Effector memory CD4-positive, alpha-beta T cell (primary cell): ENCODE results near the gene SEMG1.

Source experiments
- DNase-seq, 3 donors: peaks; one replicate each; pipeline ENCODE4 v3.0.0-alpha.2; 2020
- H3K27ac ChIP-seq: 2 replicates; pipeline ENCODE4 v1.7.0; 2013; ENCODE audit warnings: mild to moderate bottlenecking, low read length, moderate library complexity; ENCODE audit not compliant: insufficient read depth, poor library complexity, severe bottlenecking
- H3K27me3 ChIP-seq: replicated peaks from 2 replicates; pipeline ENCODE4 v1.7.0; 2013; ENCODE audit warnings: mild to moderate bottlenecking, low read length; ENCODE audit not compliant: insufficient read depth, control insufficient read depth, poor library complexity, severe bottlenecking
- H3K36me3 ChIP-seq: 2 replicates; pipeline ENCODE4 v1.7.0; 2013; ENCODE audit warnings: mild to moderate bottlenecking, low read length, moderate library complexity; ENCODE audit not compliant: control insufficient read depth, insufficient read depth
- H3K4me1 ChIP-seq: 2 replicates; pipeline ENCODE4 v1.7.0; 2013; ENCODE audit warnings: low read length, mild to moderate bottlenecking; ENCODE audit not compliant: control insufficient read depth, insufficient read depth, poor library complexity, severe bottlenecking
- H3K4me3 ChIP-seq: 2 replicates; pipeline ENCODE4 v1.7.0; 2013; ENCODE audit warnings: low read length, low read depth, mild to moderate bottlenecking; ENCODE audit not compliant: insufficient read depth, poor library complexity, severe bottlenecking
- H3K9me3 ChIP-seq: 2 replicates; pipeline ENCODE4 v1.7.0; 2013; ENCODE audit warnings: mild to moderate bottlenecking, low read length, moderate library complexity; ENCODE audit not compliant: control insufficient read depth

Gene SEMG1

DNA sequence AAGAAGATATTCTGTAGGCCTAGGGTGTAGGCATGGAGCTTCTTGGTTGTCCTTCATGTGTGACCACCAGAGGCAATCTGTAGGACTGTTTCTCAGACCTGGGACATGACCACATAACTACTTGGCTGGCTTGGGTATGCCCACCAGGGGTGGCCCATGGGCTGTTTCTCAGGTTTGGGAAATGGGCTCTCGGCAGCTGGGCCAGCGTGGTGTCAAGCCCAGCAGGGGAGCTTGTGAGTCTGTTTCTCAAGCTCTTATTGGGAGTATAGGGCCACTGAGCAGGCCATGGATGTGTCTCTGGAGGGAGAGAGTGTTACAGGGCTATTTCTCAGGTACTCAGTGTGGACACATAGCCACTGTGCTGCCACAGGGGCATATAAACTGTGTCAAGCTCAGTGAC lies 11.8 kb downstream of the SEMG1 start:
- H3K36me3 ChIP-seq, result no peaks in the 10 kb centered on the region
- no peak for DNase-seq
- H3K9me3 ChIP-seq, result no peaks in the 10 kb centered on the region
- no peaks in the 10 kb centered on the region for H3K27me3 ChIP-seq
- H3K4me1 ChIP-seq, result no peaks in the 10 kb centered on the region
- H3K4me3 ChIP-seq, result no peak overlapping the region
- H3K27ac ChIP-seq, result no peak overlapping the region

DNA sequence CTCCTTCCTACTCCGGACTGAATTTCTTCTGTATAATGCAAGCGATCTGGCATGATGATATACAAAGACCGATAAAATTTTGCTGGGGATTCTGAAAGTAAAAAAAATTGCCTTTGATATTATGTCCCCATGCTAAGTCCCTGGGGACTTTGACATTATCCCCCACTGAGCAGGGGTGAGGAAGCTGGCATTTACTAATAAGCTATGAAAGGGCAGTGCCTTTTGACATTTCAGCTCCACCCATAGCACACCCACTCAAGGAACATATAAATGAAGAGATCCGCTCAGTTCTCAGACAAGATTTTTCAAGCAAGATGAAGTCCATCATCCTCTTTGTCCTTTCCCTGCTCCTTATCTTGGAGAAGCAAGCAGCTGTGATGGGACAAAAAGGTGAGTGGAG lies 14.2 kb downstream of the SEMG1 start, which contains the start of gene SEMG2:
SEMG2 (plus strand) TSS at position 298 of the 400 bp plus-strand sequence; CDS start at position 315, 17 bp downstream.
- Histone ChIP-seq H3K27ac (no peak within 1 kb of the TSS), H3K4me1 (no peaks in the 10 kb centered on the region), H3K9me3 (no peaks in the 10 kb centered on the region), H3K4me3 (no peak within 1 kb of the TSS), H3K27me3 (no peaks in the 10 kb centered on the region), H3K36me3 (no peaks in the 10 kb centered on the region)
- no peak for DNase-seq

DNA sequence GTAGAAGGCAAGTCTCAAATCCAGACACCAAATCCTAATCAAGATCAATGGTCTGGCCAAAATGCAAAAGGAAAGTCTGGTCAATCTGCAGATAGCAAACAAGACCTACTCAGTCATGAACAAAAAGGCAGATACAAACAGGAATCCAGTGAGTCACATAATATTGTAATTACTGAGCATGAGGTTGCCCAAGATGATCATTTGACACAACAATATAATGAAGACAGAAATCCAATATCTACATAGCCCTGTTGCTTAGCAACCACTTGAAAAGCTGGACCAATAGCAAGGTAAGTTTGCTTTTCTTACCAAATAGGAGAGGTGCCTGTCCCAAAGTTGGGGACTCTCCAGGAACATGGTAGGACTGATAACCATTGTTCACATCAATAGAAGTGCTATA lies 16.3 kb downstream of the SEMG1 start:
- H3K4me1 ChIP-seq, result no peaks in the 10 kb centered on the region
- H3K27ac ChIP-seq, result no peak overlapping the region
- no peaks in the 10 kb centered on the region for H3K36me3 ChIP-seq
- no peak for DNase-seq
- no peaks in the 10 kb centered on the region for H3K9me3 ChIP-seq
- H3K27me3 ChIP-seq, result no peaks in the 10 kb centered on the region
- no peak overlapping the region for H3K4me3 ChIP-seq

DNA sequence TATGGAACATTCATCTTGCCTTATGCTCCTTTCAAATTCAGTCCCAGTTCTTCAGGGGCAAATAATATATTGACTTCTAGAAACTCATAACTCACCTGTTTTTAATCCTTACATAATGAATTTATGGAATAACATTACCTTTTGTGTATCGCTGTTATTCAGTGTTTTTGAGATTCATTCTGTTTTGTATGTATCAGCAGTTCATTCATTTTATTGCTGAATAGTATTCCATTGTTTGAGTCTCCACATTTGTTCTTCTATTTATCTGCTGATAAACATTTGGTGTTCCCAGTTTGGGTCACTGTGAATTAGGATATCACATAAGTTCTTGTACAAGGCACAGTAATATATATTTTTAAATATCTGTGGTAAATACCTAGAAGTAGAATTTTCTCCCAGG lies 19.5 kb downstream of the SEMG1 start:
- Histone ChIP-seq H3K27ac (no peak overlapping the region), H3K4me3 (no peak overlapping the region), H3K27me3 (no peaks in the 10 kb centered on the region), H3K9me3 (no peaks in the 10 kb centered on the region), H3K36me3 (no peaks in the 10 kb centered on the region), H3K4me1 (no peaks in the 10 kb centered on the region)
- DNase-seq, result no peak

DNA sequence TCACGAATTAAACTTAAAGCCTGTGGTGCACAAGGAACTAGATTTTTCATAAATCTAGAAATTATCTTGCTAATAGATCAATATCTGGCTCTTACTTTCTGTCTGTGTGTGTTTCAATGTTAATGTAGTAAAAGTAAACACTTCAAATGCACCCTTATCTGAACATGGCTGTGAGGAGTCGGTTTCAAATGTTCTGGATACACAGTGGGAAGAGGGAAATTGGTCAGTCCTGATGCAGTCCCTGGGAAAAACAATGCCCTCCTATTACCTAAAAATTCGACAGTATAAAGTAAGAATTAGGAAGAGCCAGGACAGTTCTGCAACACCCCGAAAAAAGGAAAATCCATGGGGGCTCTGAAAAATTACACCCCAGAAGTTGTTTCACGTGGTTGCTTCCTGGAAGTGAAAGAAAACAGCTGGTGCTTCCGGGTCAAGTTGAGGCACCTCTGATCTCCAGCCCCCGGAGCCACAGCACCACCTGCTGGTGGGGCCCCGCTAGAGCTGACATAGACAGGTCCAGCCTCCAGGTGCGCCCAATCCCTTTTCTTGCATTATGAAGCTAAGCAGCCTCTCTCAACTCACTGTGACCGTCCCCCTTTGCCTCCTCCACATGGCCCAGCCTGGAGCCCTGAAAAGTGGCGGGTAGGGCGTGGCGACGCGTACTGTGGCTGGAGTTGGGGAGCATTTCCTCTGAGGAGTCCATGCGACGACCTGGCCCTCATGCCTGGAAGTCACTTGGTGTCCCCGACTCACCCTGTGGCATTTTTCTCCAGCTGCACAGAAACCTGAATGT lies 22.6 kb downstream of the SEMG1 start:
- Histone ChIP-seq H3K4me1 (no peaks in the 10 kb centered on the region), H3K36me3 (no peaks in the 10 kb centered on the region), H3K9me3 (no peaks in the 10 kb centered on the region), H3K4me3 (no peak overlapping the region), H3K27me3 (no peaks in the 10 kb centered on the region), H3K27ac (no peak overlapping the region)
- peak in 1 of 3 donors; percentile 6 for DNase-seq

DNA sequence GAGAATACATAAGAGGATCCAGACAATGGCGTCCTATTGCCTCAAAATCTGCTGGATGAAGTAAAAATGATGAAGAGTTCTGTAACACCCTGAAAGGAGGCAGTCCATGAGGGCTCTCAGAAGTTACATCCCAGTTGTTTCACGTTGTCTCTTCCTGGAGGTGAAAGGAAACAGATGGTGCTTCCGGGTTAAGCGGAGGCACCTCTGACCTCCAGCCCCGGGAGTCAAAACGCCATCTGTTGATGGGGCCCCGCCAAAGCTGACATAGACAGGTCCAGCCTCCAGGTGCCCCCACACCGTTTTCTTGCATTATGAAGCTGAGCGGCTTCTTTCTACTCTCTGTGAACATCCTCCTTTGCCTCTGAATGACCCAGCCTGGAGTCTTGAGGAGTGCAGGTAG lies 23.8 kb downstream of the SEMG1 start:
- Histone ChIP-seq H3K36me3 (no peaks in the 10 kb centered on the region), H3K9me3 (no peaks in the 10 kb centered on the region), H3K4me1 (no peaks in the 10 kb centered on the region), H3K27me3 (no peaks in the 10 kb centered on the region), H3K4me3 (no peak overlapping the region), H3K27ac (no peak overlapping the region)
- DNase-seq, result no peak

DNA sequence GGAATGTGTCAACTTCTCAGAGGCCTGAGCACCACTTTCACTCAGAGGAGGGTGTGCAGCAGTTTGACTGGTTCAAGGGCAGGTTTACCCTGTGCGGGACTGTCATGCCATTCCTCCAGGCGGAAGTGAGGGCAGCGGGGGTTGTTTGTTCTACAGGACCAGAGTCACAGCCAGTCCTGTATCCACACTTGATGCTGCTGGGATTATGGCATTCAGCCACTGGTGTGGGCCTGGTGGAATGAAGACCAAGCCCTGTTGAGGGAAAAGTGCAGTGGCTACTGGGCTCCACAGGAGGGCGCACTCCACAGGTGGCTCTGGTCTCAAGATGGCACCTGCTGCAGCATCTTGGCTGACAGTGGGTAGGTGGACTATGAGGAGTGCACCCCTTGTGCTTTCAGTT lies 29.2 kb downstream of the SEMG1 start:
- Histone ChIP-seq H3K4me3 (no peak overlapping the region), H3K36me3 (no peaks in the 10 kb centered on the region), H3K27ac (no peak overlapping the region), H3K9me3 (no peaks in the 10 kb centered on the region), H3K4me1 (no peaks in the 10 kb centered on the region), H3K27me3 (peaks cover 4% of the 10 kb centered on the region)
- no peak for DNase-seq

- no peaks in the 10 kb centered on the region for H3K36me3 ChIP-seq
- no peak overlapping the region for H3K27ac ChIP-seq
- DNase-seq, result no peak
- H3K4me1 ChIP-seq, result no peaks in the 10 kb centered on the region
- no peaks in the 10 kb centered on the region for H3K9me3 ChIP-seq
- peaks cover 4% of the 10 kb centered on the region for H3K27me3 ChIP-seq
- no peak overlapping the region for H3K4me3 ChIP-seq
Observed at GRCh38 chr20:45238139-45238538, 31.3 kb downstream of the SEMG1 start.

DNA sequence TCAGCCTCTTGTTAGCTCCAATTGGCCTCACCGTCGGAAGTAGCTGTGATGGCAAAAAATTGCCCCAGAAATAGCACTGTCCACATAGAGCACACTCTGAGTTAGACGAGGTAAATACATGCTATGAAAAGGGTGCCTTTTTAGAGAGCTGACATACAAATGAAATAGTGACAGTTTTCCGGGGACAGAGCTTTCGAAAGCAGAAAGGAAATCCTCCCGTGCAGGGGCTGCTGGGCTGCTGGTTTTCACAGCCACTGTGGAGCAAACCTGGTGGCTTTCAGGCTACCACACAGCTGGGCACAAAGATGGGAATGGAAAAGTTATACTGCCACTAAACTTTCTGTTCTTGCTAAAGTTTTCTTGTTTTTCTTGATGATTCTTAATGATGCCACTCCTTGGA lies 39.3 kb downstream of the SEMG1 start:
- Histone ChIP-seq H3K27ac (no peak overlapping the region), H3K4me1 (no peaks in the 10 kb centered on the region), H3K27me3 (peaks cover 9% of the 10 kb centered on the region), H3K9me3 (no peaks in the 10 kb centered on the region), H3K4me3 (no peak overlapping the region), H3K36me3 (no peaks in the 10 kb centered on the region)
- no peak for DNase-seq

- Histone ChIP-seq H3K36me3 (no peaks in the 10 kb centered on the region), H3K4me3 (no peak overlapping the region), H3K27ac (no peak overlapping the region), H3K4me1 (no peaks in the 10 kb centered on the region), H3K9me3 (no peaks in the 10 kb centered on the region), H3K27me3 (peaks cover 9% of the 10 kb centered on the region)
- no peak for DNase-seq
Observed at GRCh38 chr20:45247865-45248264, 41.0 kb downstream of the SEMG1 start.
